GM19238 (cell line): ENCODE data around the gene PTCD3.
A peak's percentile ranks its signal among the peaks of the same experiment; 100 is the strongest.

ENCODE experiments used
- DNase-seq: peaks from one replicate; pipeline ENCODE4 v3.0.0; 2011; ENCODE audit warnings: low spot score; ENCODE audit not compliant: insufficient read length

PTCD3 gene

GRCh38 chr2:86105969-86106945 is at the start of gene PTCD3:
Gene PTCD3, plus strand, starts transcription at chr2:86106235. Its CDS starts 13 bp downstream, at chr2:86106248.
- peak; percentile 78 for DNase-seq

GRCh38 chr2:86056590-86057331 is 49.3 kb upstream of the PTCD3 start:
- DNase-seq, result no peak

DNA sequence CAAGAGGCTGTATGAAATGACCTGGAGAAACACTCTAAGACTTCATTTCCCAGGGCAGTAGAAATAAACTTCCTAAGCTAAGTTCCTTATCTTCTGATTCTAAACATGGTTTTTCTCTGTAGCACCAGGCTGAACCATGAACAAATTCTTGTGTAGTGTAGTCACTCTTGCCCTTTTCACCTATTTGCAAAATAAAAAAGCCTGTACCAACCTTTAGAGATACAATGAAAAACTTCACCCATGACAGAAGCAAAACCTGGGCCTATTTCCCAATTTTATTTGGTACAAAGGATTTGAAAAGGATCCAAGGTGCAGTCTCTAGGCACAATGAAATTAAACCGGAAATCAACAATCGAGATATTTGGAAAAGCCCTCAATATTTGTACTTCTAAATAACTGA is 44.0 kb upstream of the PTCD3 start:
- no peak for DNase-seq

DNA sequence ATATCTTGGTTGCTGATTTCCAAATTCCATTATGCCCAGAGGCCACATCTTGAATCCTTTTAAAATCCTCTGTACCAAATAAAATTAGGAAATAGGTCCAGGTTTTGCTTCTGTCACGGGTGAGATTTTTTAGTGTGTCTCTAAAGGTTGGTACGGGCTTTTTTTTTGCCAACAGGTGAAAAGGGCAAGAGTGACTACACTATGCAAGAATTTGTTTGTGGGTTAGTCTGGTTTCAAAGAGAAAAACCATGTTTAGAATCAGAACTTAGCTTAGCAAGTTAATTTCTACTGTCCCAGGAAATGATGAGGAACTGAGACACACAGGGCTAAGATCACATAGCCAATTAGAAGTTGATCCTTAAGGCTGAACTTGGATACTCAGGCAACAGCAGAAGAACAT is 42.0 kb upstream of the PTCD3 start:
- no peak for DNase-seq

DNA sequence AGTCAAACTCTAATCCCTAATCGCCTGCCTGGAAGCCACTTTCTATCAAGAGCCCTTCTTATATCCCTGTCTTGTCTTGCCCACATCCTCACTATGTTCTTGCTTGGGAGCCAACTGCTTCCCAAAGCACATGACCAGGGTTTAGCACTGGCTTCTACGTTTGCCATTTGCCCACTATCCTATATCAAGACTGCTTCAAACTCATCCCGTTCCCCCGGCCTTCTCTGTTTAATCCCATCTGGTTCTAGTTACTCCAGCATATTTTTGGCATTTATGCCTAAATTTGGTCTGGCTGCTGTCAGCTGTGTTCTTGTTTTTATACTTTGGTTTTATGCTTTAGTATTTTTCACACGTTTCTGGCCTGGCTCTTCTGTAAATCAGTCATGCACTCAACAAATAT is 40.5 kb upstream of the PTCD3 start:
- DNase-seq, result no peak

- no peak for DNase-seq
Observed at GRCh38 chr2:86066007-86066578, 39.9 kb upstream of the PTCD3 start.

DNA sequence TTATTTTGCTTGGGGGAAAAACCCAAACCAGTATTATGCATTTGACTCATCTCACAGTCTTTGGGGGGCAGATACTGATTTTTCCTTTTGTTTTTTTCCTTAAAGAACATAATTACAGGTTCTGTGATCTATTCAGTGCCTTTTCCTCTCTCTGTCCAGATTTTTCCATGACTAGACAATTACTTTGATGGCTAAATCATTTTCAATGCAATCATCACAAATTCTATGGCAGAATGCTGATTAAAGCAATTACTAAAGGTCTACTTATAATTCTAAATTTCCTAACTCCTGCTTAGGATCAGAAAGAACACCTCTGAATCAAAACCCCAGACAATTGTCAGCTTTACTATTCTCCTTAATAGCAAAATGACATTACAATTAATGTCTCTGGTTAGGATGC is 39.1 kb upstream of the PTCD3 start:
- no peak for DNase-seq

DNA sequence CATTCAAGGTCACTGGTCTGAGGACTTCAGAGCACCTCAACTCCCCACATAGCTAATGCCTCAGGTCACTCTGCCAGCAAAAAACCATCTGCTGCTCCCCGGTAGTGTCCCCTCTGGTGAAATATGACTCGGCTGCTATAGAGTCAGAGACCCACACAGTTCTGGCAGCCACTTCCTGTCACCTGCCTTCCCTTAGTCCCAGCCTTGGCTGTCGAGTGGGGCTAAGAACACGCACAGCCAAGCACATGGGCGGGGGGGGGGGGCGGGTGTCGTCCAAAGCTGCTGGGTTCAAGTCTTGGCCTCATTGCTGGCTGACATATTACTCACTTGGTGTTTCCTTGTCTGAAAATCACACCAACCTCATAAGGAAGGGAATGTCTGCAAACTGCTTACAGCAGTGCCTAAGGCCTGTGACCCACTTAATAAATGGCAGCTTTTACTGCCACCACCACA is 37.9 kb upstream of the PTCD3 start:
- no peak for DNase-seq

DNA sequence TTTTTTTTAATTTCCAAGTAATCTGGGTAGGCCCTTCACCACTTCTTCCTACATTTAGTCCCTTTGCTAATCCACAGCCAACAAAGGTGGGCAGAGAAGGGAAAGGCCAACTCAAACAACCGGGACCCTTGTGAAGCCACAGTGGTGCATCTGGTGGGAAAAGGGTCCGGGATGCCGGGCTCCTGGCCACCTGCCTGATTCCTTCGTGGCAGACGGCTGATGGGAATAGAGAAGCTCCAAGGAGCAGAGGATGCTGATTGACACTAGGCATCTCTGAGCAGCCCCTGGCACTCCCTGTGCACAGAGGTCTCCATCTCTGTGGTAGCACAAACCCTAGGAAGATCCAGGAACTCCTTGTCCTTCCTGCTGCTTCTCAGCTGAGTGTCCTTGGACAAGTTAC is 37.4 kb upstream of the PTCD3 start:
- no peak for DNase-seq

DNA sequence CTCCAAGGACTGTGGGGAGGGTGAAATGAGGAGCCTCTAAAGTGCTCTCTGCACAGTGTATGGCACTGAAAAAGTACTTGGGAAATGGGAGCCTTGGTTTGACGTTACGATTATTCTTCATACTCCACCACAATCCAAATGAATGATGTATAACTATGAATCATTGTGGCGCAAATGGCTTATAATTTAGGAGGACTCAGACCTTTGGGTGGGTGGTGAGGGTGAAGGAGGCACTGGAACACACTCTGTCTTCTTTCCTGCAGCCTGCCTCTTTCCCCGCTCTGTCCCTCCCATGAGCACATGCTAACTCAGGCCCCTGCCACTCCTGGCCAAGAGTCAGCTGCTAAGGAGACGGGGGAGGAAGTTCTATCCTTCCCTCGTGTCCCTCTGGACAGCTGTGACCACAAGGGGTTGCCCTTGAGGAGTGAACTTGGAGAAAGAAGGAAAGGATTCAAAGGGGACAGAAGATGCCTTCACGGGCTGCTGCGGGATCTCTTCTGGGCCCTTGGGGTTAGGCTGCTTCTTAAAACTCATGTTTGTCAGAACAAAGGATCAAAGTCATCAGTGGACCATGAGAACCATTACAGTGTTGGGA is 36.8 kb upstream of the PTCD3 start:
- no peak for DNase-seq

DNA sequence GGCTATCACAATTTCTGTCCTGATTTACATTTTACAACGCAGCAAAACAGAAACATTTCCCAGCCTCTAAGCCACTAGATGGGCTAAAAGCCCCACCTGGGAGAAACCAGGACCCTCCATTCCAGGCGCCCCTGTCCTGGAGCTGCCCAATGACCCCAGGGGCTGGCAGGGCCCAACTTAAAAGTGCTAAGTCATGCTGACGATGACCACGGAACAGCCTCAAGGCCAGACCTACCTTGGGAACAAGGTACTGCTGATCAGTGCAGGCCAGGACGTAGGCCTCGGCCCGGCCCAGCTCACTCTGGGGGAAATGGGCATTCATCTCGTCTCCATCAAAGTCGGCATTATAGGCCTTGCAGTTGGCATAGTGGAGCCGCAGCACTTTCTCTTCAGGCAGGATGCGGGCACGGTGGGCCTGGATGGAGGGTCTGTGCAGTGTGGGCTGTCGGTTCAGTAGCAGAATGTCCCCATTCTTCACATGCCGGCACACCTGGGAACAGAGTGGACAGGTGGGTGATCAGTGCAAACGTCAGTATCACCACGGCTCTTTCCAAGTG is 36.2 kb upstream of the PTCD3 start:
- no peak for DNase-seq

DNA sequence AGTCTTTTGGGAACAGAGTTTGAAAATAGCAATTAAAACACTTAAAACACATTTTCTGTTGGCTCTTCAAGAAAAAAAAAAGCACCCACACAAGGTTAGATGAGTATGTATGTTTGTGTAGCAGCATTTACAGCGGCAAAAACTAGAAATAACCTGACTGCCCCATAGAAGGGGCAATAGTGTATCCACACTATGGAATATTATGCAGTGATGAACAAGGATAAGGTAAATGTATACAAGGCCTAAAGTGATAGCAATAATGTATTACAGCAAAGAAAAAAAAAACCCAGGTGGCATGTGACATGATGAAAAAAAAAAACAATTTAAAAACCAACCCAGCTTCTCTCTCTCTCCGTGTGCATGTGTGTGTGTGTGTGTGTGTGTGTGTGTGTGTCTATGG is 35.2 kb upstream of the PTCD3 start:
- no peak for DNase-seq

DNA sequence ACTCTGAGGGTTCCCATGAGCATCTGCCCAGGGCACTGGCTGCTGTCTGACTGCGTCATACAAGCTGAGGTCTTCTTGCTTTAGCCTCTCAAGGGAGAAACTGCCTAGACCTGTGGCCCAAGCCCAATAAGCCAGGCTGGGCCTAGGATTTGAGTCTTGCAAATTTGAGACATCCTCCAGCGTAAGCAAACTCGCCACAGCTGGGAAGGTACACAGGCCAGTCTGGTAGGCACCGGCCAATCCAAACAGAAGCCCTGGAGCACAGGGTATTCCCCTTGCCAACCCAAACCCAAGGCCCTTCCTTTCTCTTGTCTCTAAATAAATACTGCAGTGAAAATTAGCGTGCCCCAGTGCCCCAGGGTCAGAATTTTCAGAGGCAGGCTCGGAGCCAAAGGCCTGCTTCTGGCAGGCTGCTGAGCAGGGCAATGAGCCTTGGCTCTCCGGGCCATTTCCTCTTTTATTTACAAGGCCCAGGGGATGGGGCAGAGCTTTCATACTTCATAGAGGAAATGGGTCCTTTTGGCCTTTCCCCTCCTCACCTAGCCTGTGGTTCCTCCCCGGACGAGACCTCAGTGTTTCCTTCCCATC is 33.7 kb upstream of the PTCD3 start:
- DNase-seq, result peak; percentile 35

DNA sequence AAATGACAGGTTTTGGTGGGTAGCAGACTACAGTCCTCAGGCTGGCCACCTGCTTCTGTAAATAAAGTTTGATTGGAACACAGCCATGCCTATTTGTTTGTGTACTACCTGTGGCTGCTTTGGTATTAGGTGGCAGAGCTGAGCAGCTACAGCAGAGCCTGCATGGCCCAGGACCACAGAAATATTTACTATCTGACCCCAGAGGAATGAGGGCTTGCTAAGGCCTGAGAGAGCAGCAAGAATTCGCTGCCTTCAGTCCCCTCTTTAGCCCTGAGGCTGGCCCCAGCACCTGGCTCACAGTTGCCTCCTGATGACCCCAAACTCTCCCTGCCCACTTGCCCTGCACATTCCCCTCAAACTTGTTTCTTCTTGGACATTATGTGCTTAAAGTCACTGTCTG is 32.8 kb upstream of the PTCD3 start:
- DNase-seq, result no peak

DNA sequence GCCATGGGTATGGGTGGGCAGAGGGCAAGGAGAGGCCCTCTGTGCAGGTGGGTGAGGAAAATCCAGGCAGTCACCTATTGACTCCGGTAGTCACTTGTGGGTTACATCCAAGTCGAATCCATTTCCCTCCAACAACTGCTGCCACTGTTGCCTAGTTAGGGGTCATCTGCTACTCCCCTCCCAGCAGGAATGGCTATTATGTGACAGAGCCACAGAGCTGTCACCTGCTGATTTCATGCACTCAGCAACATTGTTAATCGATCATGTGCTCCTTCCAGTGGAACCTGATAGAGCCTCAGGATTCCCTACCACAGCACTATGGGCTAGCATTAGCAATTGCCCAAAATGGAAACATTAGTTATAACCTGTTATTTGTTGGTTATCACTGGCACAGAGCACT is 31.8 kb upstream of the PTCD3 start:
- DNase-seq, result no peak

GRCh38 chr2:86074811-86075210 is 31.2 kb upstream of the PTCD3 start:
- no peak for DNase-seq

DNA sequence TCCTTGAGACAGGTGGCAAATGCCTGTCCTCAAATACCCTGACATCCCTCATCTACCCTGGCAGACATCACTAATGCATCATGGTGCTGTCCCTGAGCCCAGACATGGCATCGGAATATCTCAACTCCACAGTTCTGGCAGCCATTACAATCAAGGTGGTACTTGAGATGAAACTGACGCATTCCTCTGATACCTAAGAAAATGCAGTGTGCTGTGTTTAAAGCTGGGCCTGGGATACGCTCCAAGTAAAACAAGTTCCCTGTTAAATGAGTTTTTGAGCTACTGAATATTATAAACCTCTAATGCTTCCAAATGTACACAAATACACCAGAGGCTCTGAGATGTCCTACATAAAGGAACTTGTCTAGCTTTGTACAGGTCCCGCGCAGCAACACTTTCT is 30.1 kb upstream of the PTCD3 start:
- no peak for DNase-seq

DNA sequence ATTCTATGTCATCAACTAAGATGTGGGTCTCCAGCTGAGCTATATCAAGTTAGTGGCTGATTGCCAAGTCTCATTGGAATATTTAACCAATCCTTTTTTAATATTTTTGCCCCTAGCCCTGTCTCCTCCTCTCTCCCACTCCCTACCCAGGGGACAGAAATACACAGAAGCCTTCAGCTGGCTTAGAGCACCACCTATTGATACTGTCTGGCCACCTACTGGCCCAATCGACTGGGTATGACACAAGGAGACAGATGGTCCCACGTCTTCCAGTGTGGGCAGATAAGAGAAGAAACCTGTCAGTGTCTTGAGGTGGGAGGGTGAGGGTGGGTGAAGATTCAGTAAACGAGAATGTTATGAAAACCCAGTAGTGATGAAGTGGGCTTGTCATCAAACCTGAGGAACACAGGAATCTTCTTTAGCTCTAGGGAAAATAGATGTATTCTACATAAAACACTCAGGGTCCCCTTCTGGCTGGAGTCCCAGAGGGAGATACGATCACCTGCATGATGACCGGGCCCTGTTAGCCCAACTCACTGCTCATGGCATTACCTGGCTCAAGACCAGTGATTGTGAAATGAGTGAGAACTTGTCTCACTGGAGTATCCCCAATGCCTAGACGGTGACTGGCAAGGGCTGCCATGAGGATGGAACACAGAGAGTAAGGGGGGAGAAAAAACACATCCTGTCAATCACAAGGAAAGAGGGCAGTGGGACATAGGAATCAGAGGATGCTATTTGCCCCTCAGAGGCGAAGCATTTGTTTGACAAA is 27.1 kb upstream of the PTCD3 start:
- no peak for DNase-seq

- DNase-seq, result peak; percentile 44
Observed at GRCh38 chr2:86079981-86080911, 25.8 kb upstream of the PTCD3 start.
